ENCODE data around the gene TUBA3C. TPM values are rescaled to one million over a fixed set of nuclear protein-coding genes. Genes with fewer than 3 reads are reported as not detected.
"Not testable (repeated sequence)": the region's sequence is repeated elsewhere in the genome, so short reads cannot be mapped to it uniquely, and the experiment has no call there.

TUBA3C gene
- total RNA-seq, 2 donors from 2014 or later = 87.1 TPM; not detected in 1

GRCh38 chr13:19179916-19180315 is 1.7 kb downstream of the TUBA3C start:
- no peak overlapping the region for H3K4me3 ChIP-seq

DNA sequence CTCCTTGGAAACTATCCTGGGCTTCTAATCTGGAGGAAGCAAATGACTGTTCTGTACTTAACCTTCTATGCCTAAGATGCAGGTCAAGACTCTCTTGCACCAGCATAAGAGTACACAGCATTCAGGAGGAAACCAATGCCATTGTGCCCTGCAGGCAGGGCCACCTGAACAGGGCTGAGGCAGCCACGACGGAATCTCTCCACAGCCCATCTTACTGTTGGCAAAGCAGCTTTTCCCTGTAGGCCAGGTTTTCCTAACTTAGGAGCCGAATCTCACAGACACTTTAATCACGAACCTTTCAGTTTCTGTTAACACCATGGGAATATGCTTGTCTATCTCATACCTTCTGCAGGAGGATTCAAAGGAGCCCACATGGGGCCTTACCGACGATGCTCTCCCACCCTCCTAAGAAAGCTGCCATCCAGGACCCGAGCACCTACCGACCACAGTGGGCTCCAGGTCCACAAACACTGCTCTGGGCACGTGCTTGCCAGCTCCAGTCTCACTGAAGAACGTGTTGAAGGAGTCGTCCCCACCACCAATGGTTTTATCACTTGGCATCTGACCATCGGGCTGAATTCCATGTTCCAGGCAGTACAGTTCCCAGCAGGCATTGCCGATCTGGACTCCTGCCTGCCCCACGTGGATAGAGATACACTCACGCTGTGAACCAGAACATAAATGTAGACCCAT is 2.6 kb downstream of the TUBA3C start:
- no peak overlapping the region for H3K4me3 ChIP-seq
- H3K4me1 ChIP-seq (replicated peaks) = no peaks in the 10 kb centered on the region
- 79% methylated on average over 15 of the region's 15 CpGs for WGBS
- no peak overlapping the region for H3K27ac ChIP-seq
- no peaks in the 10 kb centered on the region for H3K27me3 ChIP-seq (replicated peaks; ENCODE audit: insufficient read depth)
- no peak for DNase-seq (ENCODE audit: low spot score)
- H3K9me3 ChIP-seq = no peaks in the 10 kb centered on the region
- intact Hi-C loops (cut with DNase I) = no loop called here
- TF ChIP-seq POLR2A (IDR thresholded peaks at IDR 0.05) = no peak
- no peak for TF ChIP-seq POLR2AphosphoS5 (IDR thresholded peaks at IDR 0.05)
- no peak for TF ChIP-seq CTCF (IDR thresholded peaks at IDR 0.05)
- H3K36me3 ChIP-seq = no peaks in the 10 kb centered on the region

More at GRCh38 chr13:19179916-19180315, 1.7 kb downstream of the TUBA3C start:
- no peak for DNase-seq (ENCODE audit: low spot score)
- no peaks in the 10 kb centered on the region for H3K4me1 ChIP-seq (replicated peaks)
- H3K27me3 ChIP-seq (replicated peaks; ENCODE audit: insufficient read depth) = no peaks in the 10 kb centered on the region
- no peaks in the 10 kb centered on the region for H3K9me3 ChIP-seq
- 76% methylated on average over 7 of the region's 7 CpGs for WGBS
- no peaks in the 10 kb centered on the region for H3K36me3 ChIP-seq
- TF ChIP-seq POLR2AphosphoS5 (IDR thresholded peaks at IDR 0.05) (no peak), CTCF (IDR thresholded peaks at IDR 0.05) (no peak)
- intact Hi-C loops (cut with DNase I) = no loop called here
- no peak overlapping the region for H3K27ac ChIP-seq

DNA sequence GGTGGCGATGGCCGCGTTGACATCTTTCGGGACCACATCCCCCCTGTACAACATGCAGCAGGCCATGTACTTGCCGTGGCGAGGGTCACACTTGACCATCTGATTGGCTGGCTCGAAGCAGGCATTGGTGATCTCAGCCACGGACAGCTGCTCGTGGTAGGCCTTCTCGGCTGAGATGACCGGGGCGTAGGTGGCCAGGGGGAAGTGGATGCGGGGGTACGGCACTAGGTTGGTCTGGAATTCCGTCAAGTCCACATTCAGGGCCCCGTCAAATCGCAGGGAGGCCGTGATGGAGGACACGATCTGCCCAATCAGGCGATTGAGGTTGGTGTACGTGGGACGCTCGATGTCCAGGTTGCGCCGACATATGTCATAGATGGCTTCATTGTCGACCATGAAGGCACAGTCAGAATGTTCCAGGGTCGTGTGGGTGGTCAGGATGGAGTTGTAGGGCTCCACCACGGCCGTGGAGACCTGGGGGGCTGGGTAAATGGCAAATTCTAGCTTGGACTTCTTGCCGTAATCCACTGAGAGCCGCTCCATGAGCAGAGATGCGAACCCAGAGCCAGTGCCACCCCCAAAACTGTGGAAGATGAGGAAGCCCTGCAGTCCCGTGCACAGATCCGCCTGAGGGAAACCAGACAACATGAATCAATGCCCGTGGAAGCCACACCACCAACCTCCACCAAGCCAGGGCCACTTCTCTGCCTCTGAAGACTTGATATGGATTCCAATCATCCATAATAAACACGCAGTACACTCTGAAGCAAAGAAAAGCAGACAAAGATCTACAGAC is 4.4 kb downstream of the TUBA3C start:
- DNase-seq (ENCODE audit: low spot score); H3K27ac ChIP-seq; H3K36me3 ChIP-seq; H3K9me3 ChIP-seq; H3K4me1 ChIP-seq (replicated peaks); intact Hi-C loops (cut with DNase I); H3K27me3 ChIP-seq (replicated peaks; ENCODE audit: insufficient read depth); H3K4me3 ChIP-seq: not testable (repeated sequence)
- 87% methylated on average over 36 of the region's 36 CpGs for WGBS

DNA sequence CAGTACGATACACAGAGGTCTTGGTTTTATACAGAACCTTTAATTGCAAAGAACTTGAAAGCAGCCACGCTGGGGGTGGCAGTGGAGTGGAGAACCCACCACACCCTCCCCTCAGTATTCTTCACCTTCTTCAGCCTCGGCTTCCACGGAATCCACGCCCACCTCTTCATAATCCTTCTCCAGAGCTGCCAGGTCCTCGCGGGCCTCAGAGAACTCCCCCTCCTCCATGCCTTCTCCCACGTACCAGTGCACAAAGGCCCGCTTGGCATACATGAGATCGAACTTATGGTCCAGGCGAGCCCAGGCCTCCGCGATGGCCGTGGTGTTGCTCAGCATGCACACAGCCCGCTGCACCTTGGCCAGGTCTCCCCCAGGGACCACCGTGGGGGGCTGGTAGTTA is 7.9 kb downstream of the TUBA3C start:
- no peaks in the 10 kb centered on the region for H3K36me3 ChIP-seq
- no peak overlapping the region for H3K27ac ChIP-seq
- TF ChIP-seq POLR2A (IDR thresholded peaks at IDR 0.05) (no peak), CTCF (IDR thresholded peaks at IDR 0.05) (no peak)
- no peaks in the 10 kb centered on the region for H3K27me3 ChIP-seq (replicated peaks; ENCODE audit: insufficient read depth)
- no peaks in the 10 kb centered on the region for H3K4me1 ChIP-seq (replicated peaks)
- intact Hi-C loops (cut with DNase I) = no loop called here
- no peaks in the 10 kb centered on the region for H3K9me3 ChIP-seq
- WGBS = 79% methylated on average over 16 of the region's 16 CpGs
- no peak for DNase-seq (ENCODE audit: low spot score)
- H3K4me3 ChIP-seq = no peak overlapping the region

GRCh38 chr13:19172647-19173030 is 9.0 kb downstream of the TUBA3C start:
- Histone ChIP-seq H3K36me3 (no peaks in the 10 kb centered on the region), H3K27me3 (replicated peaks; ENCODE audit: insufficient read depth) (no peaks in the 10 kb centered on the region), H3K27ac (no peak overlapping the region), H3K4me3 (no peak overlapping the region), H3K9me3 (no peaks in the 10 kb centered on the region), H3K4me1 (replicated peaks) (no peaks in the 10 kb centered on the region)
- WGBS = 70% methylated on average over 6 of the region's 6 CpGs
- no peak for DNase-seq (ENCODE audit: low spot score)
- intact Hi-C loops (cut with DNase I) = no loop called here
- no peak for TF ChIP-seq POLR2AphosphoS5 (IDR thresholded peaks at IDR 0.05)
- TF ChIP-seq CTCF (IDR thresholded peaks at IDR 0.05) = no peak
- no peak for TF ChIP-seq POLR2A (IDR thresholded peaks at IDR 0.05)
